Neural cell (in vitro differentiated cells): ENCODE results near the gene LAMB4. TPM values are rescaled to one million over a fixed set of nuclear protein-coding genes. Genes with fewer than 3 reads are reported as not detected.

Source experiments
- H2AFZ ChIP-seq: fragments of 200-600, 300-800 bp; sonication (generic), shearing (Covaris generic); 2 replicates; pipeline ENCODE4 v1.6.0; 2014; ENCODE audit warnings: low read depth, mild to moderate bottlenecking, antibody characterized with exemption, low read length, moderate library complexity
- H3F3A ChIP-seq: fragments of 200-600 bp; shearing (Covaris generic); 2 replicates; pipeline ENCODE4 v1.6.1; 2016; ENCODE audit warnings: mild to moderate bottlenecking, moderate library complexity, mixed read lengths, antibody characterized with exemption, low read length; ENCODE audit not compliant: insufficient read depth, poor library complexity, severe bottlenecking
- H3K27ac ChIP-seq: fragments of 200-600, 300-800 bp; sonication (generic), shearing (Covaris generic); 2 replicates; pipeline ENCODE4 v1.5.1; 2014; ENCODE audit warnings: mild to moderate bottlenecking, low read length, moderate library complexity
- H3K27me3 ChIP-seq: fragments of 300-800, 200-600 bp; sonication (generic), shearing (Covaris generic); 2 replicates; pipeline ENCODE4 v1.6.0; 2014; ENCODE audit warnings: mild to moderate bottlenecking, low read depth, low read length, moderate library complexity; ENCODE audit not compliant: insufficient read depth
- H3K36me3 ChIP-seq: fragments of 300-800, 200-600 bp; sonication (generic), shearing (Covaris generic); 2 replicates; pipeline ENCODE4 v1.5.1; 2014; ENCODE audit warnings: mild to moderate bottlenecking, antibody characterized with exemption, low read length, moderate library complexity; ENCODE audit not compliant: insufficient read depth
- H3K4me2 ChIP-seq: fragments of 300-800, 200-600 bp; sonication (generic), shearing (Covaris generic); 2 replicates; pipeline ENCODE4 v1.6.0; 2014; ENCODE audit warnings: mild to moderate bottlenecking, low read length
- H3K4me3 ChIP-seq: fragments of 300-800, 200-600 bp; sonication (generic), shearing (Covaris generic); 2 replicates; pipeline ENCODE4 v1.5.1; 2014; ENCODE audit warnings: mild to moderate bottlenecking, low read length, moderate library complexity
- H3K79me2 ChIP-seq: fragments of 200-600 bp; shearing (Covaris generic); replicated peaks from 2 replicates; pipeline ENCODE4 v1.6.0; 2014; ENCODE audit warnings: mild to moderate bottlenecking, low read length, moderate library complexity; ENCODE audit not compliant: insufficient read depth
- H3K9ac ChIP-seq: fragments of 300-800, 200-600 bp; sonication (generic), shearing (Covaris generic); 2 replicates; pipeline ENCODE4 v1.6.1; 2016; ENCODE audit warnings: mild to moderate bottlenecking, low read length, mixed read lengths
- H3K9me2 ChIP-seq: fragments of 200-600 bp; shearing (Covaris generic); 2 replicates; pipeline ENCODE4 v1.6.1; 2016; ENCODE audit warnings: mild to moderate bottlenecking, low read length, mixed read lengths; ENCODE audit not compliant: insufficient read depth
- H3K9me3 ChIP-seq: fragments of 200-600, 300-800 bp; sonication (generic), shearing (Covaris generic); 2 replicates; pipeline ENCODE4 v1.6.1; 2016; ENCODE audit warnings: mild to moderate bottlenecking, mixed run types, low read length, moderate library complexity, mixed read lengths
- H4K20me1 ChIP-seq: fragments of 200-600 bp; shearing (Covaris generic); 2 replicates; pipeline ENCODE4 v1.6.1; 2016; ENCODE audit warnings: mild to moderate bottlenecking, mixed run types; ENCODE audit not compliant: insufficient read depth
- CTCF ChIP-seq: fragments of 450-650 bp; IDR thresholded peaks from 2 replicates; pipeline ENCODE4 v1.5.1; 2014; ENCODE audit warnings: antibody characterized with exemption, mild to moderate bottlenecking, moderate library complexity; ENCODE audit not compliant: poor library complexity, severe bottlenecking
- EP300 ChIP-seq: fragments of 450-650 bp; conservative IDR thresholded peaks from 2 replicates; pipeline ENCODE4 v1.6.1; 2014; ENCODE audit warnings: antibody characterized with exemption, mild to moderate bottlenecking, moderate library complexity; ENCODE audit not compliant: poor library complexity, severe bottlenecking
- EZH2 ChIP-seq: fragments of 200-600, 300-800 bp; shearing (Covaris generic), sonication (generic); IDR thresholded peaks from 2 replicates; pipeline ENCODE4 v1.6.1; 2014; ENCODE audit warnings: antibody characterized with exemption, low read length, borderline replicate concordance, mild to moderate bottlenecking; ENCODE audit not compliant: insufficient read depth, poor library complexity, severe bottlenecking
- MXI1 ChIP-seq: fragments of 450-650 bp; conservative IDR thresholded peaks from 2 replicates; pipeline ENCODE4 v1.6.1; 2014; ENCODE audit warnings: antibody characterized with exemption, mild to moderate bottlenecking; ENCODE audit not compliant: poor library complexity, severe bottlenecking
- POLR2AphosphoS5 ChIP-seq: IDR thresholded peaks from 2 replicates; pipeline ENCODE4 v1.6.1; 2012
- RAD21 ChIP-seq: fragments of 450-650 bp; conservative IDR thresholded peaks from 2 replicates; pipeline ENCODE4 v1.6.1; 2014; ENCODE audit warnings: antibody characterized with exemption, mild to moderate bottlenecking, moderate library complexity
- REST ChIP-seq: IDR thresholded peaks from 2 replicates; pipeline ENCODE4 v1.6.1; 2012; ENCODE audit warnings: borderline replicate concordance
- SMC3 ChIP-seq: fragments of 450-650 bp; conservative IDR thresholded peaks from 2 replicates; pipeline ENCODE4 v1.6.1; 2014; ENCODE audit warnings: antibody characterized with exemption, mild to moderate bottlenecking, moderate library complexity; ENCODE audit not compliant: poor library complexity
- TAF1 ChIP-seq: IDR thresholded peaks from 2 replicates; pipeline ENCODE4 v1.6.1; 2012; ENCODE audit warnings: low read depth
- polyA plus RNA-seq: library from polyadenylated mRNA; depleted of rRNA; stranded (reverse); fragments of >200 nt; gene quantifications from 2 replicates; pipeline ENCODE4 v1.2.3, GENCODE V29; 2014

LAMB4 gene
- polyA plus RNA-seq, 1 donor from 2014 or later = 0.16 TPM

GRCh38 chr7:108027239-108027638 lies 102.9 kb downstream of the LAMB4 start:
- no peak overlapping the region for H3K4me3 ChIP-seq
- H3K4me2 ChIP-seq = no peak overlapping the region
- no peak overlapping the region for H3K27ac ChIP-seq
- H3K9me3 ChIP-seq = no peaks in the 10 kb centered on the region
- no peaks in the 10 kb centered on the region for H3K27me3 ChIP-seq
- no peak overlapping the region for H2AFZ ChIP-seq
- H3K9ac ChIP-seq = no peak overlapping the region
- H3K9me2 ChIP-seq = no peaks in the 10 kb centered on the region
- H3F3A ChIP-seq = no peaks in the 10 kb centered on the region
- TF ChIP-seq SMC3 = no peak
- TF ChIP-seq POLR2AphosphoS5 = no peak
- no peak for TF ChIP-seq REST
- TF ChIP-seq TAF1 = no peak
- H4K20me1 ChIP-seq = no peaks in the 10 kb centered on the region
- H3K79me2 ChIP-seq = no peaks in the 10 kb centered on the region
- no peaks in the 10 kb centered on the region for H3K36me3 ChIP-seq

- Histone ChIP-seq H3K9me2 (no peaks in the 10 kb centered on the region), H3K36me3 (no peaks in the 10 kb centered on the region), H3K27ac (no peak overlapping the region), H4K20me1 (no peaks in the 10 kb centered on the region), H3K79me2 (no peaks in the 10 kb centered on the region), H3K4me2 (no peak overlapping the region), H3K4me3 (no peak overlapping the region), H3K27me3 (no peaks in the 10 kb centered on the region), H3K9me3 (no peaks in the 10 kb centered on the region), H3F3A (no peaks in the 10 kb centered on the region), H3K9ac (no peak overlapping the region), H2AFZ (no peak overlapping the region)
- TF ChIP-seq REST (no peak), EP300 (no peak), POLR2AphosphoS5 (no peak), RAD21 (no peak), TAF1 (no peak), CTCF (no peak), EZH2 (no peak), SMC3 (no peak), MXI1 (no peak)
Measured at GRCh38 chr7:108026647-108027046, 103.5 kb downstream of the LAMB4 start.
